CD4-positive, alpha-beta T cell treated with Interleukin-17A for 4 hours (primary cell): Measurements from ENCODE around the gene TLR8.
"Not testable (repeated sequence)": the region's sequence is repeated elsewhere in the genome, so short reads cannot be mapped to it uniquely, and the experiment has no call there.

Source experiments
- DNase-seq: peaks from one replicate; pipeline ENCODE4 v3.0.0-alpha.2; 2020; ENCODE audit warnings: mixed read lengths

Gene TLR8

DNA sequence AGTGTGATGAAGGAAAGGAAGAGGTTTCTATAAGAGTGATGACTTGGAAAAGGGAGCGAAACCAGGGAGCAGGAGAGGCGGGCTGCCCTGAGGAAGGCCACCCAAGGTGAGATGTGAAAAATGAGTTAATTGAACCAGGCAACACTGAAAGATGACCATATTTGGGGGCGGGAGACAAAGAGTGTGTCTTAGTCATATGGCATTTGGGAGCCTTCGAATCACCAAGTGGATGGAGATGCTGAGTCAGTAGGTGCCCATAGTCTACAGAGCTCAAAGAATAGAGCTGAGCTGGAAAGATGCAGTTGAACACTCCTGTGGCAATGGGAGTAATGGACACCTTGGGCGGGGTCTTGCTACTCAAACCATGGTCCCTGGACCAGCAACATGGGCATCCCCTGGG is 8.3 kb upstream of the TLR8 start:
- DNase-seq, result no peak

DNA sequence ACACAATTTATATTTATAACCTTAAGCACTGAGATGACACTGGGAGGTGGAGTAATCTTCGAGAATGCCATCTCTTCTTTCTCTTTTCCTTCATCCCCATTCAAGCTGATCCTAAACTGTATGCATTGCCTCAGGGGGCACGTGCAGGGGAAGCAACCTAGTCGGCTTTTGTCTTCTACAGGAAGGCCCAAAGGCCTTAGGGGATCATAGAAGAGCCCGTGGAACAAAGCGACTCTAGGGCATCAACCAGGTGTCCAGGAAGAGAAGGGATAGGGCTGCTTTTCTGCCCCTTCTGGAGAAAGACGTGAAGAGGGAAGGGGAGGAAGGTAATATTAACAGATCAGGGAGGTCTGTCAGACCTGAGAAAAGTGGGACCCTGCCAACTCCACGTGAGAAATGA is 6.9 kb upstream of the TLR8 start:
- DNase-seq, result no peak

DNA sequence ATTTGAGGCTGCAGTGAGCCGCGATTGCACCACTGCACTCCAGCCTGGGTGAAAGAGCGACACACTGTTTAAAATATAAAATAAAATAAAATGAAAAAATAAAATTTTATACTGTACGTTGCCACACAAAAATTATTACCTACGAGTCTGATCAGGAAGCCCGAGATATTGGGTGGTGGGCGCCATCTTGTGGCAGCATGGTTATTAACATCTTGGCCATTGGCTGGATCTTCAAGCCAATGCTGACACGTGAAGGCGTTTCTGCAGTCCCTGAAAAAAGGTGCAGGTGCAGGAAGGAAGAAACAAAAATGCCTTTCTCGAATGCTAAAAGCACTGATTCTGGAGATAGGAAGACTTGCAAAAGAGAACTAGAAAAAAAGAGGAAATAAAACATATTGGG is 4.9 kb upstream of the TLR8 start:
- DNase-seq, result peak; percentile 79

DNA sequence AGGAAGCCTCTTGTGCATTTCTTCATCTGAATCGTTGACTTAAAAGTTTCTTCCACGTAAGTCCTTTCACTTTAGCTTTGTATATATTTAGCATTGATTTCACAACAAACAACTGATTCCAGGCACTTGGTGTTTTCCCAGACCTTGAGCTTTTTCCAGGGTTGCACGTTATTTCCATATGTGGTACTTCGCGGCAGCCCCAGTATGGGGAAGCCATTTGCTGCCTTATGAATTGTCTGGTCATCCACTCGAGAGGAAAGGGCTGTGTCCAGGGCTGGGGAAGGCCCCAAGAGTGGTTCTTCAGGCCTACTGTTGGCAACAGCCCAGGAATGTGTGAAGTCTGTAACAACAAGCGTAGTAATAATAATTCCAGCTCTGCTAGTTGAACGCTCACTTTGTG is 2.8 kb upstream of the TLR8 start:
- no peak for DNase-seq

DNA sequence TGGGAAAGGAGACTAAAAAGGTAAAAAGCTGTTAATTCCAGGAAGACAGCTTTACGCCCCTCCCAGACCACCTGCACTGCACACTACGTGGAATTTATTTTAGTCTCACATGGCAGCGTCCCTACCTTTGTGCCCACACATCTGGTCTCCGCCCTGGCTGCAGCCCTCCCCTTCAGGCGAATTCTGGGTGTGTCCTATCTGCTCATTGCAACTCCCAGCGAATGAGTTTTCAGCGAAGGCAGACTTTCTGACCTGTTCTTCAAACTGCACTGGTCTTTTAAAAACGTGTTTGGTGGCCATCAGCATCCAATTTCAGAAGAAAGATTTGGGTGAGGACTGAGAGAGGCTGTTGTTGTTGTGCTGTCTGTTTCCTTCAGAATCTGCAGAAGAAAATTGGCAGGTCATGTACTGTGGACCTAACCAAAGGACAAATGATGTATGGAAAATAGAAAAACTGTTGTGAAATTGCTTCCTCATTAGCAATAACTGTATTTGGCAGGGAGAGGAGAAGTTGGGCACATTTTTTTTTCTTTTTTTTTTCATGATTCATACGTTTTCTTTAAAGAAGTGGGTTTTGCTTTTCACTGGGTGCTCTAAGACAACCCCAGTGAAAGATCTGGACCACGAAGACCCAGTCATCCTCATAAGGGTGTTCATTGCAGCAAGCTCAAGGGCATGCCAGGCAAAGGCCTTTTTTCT is 4.2 kb downstream of the TLR8 start:
- DNase-seq, result no peak

DNA sequence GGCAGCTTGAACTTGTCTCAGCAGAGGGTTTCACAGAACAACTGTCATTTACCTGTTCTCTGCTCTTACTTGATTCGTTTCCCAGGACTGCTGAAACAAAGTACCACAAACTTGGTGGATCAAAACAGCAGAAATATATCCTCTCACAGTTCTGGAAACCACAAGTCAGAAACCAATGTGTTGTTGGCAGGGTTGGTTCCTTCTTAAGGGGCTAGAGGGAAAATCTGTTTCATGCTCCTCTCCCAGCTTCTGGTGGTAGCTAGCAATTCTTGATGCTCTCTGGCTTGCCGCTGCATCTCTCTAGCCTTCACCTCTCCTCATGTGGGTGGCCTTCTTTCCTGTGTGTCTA is 4.7 kb downstream of the TLR8 start:
- DNase-seq, result no peak

DNA sequence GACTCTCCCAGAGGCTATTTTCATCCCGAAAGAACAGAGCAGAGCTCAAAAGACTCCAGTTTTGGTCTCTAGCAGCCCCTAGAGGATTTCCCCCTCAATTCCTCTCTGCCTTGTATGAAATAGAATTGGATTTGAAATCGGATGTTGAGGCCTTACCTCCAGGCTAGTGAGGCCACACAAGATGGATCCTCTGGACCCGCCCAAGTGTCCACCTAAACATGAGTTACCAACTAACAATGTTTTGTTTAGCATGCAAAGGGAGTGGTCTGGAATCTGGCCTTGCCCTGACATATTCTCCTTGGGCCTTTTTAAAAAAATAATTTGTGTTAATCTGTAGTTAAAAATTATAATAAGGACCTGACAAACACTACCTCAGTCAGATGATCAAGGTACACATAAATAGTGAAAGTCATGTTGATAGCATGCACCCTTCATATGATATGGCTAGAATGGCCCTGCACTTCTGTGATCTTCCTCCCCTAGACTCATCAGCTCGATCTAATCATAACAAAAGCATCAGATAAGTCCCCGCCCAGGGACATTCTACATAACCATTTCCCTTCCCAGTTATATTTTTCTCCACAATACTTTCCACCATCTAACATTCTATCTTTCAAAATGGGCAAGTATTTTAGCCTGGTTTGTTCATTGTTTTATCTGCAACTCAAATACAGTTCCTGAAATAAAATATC is 6.5 kb downstream of the TLR8 start:
- no peak for DNase-seq

DNA sequence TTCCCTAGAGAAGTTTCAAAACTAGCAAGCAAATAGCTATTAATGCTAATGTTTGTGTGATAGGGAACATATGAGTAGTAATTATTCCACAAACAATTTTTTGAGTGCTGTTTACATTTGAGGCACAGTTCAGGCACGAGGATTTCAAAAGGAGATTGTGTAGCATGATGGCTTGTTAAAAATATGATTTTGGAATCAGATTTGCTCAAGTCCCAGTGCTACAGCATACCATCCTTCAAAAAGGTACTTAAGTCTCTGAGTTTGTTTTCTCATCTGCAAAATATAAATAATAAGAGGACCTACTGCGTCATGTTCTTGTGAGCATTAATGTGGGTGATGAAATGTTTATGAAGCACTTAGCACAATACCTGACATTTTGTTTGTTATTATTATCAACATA is 11.3 kb downstream of the TLR8 start:
- DNase-seq, result no peak

DNA sequence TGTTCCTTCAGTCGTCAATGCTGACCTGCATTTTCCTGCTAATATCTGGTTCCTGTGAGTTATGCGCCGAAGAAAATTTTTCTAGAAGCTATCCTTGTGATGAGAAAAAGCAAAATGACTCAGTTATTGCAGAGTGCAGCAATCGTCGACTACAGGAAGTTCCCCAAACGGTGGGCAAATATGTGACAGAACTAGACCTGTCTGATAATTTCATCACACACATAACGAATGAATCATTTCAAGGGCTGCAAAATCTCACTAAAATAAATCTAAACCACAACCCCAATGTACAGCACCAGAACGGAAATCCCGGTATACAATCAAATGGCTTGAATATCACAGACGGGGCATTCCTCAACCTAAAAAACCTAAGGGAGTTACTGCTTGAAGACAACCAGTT is 12.6 kb downstream of the TLR8 start:
- no peak for DNase-seq

DNA sequence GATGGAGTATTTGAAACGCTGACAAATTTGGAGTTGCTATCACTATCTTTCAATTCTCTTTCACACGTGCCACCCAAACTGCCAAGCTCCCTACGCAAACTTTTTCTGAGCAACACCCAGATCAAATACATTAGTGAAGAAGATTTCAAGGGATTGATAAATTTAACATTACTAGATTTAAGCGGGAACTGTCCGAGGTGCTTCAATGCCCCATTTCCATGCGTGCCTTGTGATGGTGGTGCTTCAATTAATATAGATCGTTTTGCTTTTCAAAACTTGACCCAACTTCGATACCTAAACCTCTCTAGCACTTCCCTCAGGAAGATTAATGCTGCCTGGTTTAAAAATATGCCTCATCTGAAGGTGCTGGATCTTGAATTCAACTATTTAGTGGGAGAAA is 13.2 kb downstream of the TLR8 start:
- no peak for DNase-seq

DNA sequence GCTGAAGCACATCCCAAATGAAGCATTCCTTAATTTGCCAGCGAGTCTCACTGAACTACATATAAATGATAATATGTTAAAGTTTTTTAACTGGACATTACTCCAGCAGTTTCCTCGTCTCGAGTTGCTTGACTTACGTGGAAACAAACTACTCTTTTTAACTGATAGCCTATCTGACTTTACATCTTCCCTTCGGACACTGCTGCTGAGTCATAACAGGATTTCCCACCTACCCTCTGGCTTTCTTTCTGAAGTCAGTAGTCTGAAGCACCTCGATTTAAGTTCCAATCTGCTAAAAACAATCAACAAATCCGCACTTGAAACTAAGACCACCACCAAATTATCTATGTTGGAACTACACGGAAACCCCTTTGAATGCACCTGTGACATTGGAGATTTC is 14.6 kb downstream of the TLR8 start:
- no peak for DNase-seq

DNA sequence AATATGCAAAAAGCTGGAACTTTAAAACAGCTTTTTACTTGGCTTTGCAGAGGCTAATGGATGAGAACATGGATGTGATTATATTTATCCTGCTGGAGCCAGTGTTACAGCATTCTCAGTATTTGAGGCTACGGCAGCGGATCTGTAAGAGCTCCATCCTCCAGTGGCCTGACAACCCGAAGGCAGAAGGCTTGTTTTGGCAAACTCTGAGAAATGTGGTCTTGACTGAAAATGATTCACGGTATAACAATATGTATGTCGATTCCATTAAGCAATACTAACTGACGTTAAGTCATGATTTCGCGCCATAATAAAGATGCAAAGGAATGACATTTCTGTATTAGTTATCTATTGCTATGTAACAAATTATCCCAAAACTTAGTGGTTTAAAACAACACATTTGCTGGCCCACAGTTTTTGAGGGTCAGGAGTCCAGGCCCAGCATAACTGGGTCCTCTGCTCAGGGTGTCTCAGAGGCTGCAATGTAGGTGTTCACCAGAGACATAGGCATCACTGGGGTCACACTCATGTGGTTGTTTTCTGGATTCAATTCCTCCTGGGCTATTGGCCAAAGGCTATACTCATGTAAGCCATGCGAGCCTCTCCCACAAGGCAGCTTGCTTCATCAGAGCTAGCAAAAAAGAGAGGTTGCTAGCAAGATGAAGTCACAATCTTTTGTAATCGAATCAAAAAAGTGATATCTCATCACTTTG is 15.6 kb downstream of the TLR8 start:
- DNase-seq, result no peak

DNA sequence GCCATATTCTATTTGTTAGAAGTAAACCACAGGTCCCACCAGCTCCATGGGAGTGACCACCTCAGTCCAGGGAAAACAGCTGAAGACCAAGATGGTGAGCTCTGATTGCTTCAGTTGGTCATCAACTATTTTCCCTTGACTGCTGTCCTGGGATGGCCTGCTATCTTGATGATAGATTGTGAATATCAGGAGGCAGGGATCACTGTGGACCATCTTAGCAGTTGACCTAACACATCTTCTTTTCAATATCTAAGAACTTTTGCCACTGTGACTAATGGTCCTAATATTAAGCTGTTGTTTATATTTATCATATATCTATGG is 16.1 kb downstream of the TLR8 start:
- no peak for DNase-seq

DNA sequence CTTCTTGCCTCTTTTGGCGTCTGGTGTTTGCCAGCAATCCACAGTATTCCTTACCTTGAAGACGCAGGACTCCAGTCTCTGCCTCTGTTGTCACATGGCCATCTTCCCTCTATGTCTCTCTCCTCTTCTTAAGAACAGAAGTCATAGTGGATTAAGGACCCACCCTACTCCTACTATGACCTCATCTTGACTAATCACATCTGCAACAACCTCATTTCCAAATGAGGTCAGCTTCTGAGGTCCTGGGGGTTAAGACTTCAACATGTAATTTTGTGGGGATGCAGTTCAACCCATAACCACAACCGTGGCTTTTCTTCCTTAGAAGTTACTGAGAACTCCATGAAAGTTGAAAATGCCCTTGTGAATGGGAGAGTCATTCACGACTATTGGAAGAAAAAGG is 23.3 kb downstream of the TLR8 start:
- no peak for DNase-seq

DNA sequence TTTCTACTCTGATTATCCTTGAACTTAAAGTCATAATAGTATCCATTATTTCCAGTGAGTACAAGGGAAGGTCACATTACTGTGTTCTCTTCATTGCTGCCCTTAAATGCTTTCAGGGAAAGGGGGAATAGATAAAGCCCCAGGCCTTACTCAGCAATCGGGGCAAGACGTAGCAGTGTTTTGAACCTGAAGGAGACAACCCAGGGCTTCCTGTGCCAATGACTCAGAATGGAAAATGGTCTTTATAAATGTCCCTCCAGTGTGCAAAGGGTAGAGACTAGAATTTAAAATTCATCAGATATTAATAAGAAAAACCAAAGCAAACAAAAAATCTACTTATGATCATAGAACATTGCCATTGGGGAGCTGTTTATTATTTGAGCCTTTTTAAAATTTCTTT is 23.7 kb downstream of the TLR8 start:
- no peak for DNase-seq

DNA sequence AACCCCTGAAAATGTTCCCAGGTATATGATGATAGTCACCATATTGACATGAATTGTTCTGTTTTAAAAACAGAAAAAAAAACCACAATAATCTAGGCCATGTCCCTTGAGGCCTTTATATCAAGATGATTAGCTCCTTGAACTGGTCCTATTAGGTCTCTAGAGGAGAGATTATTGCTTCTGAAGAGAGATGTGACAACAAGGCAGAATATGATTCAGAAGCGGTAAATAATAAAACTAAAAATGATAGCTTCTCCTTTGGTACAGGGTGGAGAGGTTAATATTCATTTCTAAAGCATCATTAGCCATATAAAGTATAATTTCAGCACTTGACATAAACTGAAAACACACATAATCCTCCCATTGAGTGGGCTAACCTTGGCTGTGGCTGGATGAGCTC is 25.8 kb downstream of the TLR8 start:
- no peak for DNase-seq

DNA sequence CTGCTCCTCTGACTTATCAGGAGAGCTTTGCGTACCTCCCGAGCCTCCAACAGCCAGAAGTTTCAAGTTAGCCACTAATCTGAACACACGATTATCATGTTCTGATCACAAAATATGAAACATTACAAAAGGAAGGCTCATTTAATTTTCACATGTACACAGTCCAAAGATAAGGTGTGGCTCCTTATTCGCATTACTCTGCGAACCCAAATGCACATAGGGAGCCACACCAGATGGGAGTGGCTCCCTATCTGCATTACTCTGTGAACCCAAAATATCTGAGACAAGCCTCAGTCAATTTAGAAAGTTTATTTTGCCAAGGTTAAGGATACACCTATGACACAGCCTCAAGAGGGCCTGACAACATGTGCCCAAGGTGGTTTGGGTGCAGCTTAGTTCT is 28.4 kb downstream of the TLR8 start:
- no peak for DNase-seq

DNA sequence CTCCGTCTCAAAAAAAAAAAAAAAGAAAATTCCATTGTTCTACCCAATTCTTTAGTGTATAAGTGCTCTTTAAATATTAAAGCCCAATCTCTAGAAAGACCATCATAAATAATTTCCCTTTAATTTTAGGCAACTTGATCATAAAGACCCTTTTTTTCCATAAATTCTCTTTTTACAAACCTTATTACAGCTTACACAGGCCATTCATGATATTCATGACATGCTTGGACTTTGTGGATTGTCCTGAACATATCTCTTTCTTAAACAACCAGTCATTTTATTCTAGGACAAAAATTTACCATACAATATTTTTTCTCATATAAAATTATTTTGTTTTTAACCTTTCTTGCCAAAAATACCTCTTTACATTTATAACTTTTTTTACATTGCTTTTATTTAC is 30.5 kb downstream of the TLR8 start:
- no peak for DNase-seq

DNA sequence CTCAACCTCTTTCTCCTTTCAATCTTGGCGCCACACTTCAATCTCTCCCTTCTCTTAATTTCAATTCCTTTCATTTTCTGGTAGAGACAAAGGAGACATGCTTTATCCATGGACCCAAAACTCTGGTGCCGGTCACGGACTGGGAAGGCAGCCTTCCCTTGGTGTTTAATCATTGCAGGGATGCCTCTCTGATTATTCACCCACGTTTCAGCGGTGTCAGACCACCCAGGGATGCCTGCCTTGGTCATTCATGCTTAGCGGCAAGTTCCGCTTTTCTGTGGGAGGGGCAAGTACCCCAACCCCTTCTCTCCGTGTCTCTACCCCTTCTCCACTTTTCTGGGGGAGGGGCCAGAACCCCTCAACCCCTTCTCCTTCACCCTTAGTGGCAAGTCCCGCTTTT is 34.1 kb downstream of the TLR8 start:
- DNase-seq, result not testable (repeated sequence)

DNA sequence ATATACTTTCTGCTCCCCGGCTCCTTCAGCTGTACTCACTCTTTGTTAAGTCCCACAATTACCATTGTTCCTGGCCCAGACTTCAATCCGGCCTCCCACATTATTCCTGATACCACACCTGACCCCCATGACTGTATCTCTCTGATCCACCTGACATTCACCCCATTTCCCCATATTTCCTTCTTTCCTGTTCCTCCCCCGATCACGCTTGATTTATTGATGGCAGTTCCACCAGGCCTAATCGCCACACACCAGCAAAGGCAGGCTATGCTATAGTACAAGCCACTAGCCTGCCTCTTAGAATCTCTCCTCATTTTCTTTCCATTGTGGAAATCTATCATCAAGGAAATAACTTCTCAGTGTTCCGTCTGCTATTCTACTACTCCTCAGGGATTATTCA is 37.2 kb downstream of the TLR8 start:
- not testable (repeated sequence) for DNase-seq

DNA sequence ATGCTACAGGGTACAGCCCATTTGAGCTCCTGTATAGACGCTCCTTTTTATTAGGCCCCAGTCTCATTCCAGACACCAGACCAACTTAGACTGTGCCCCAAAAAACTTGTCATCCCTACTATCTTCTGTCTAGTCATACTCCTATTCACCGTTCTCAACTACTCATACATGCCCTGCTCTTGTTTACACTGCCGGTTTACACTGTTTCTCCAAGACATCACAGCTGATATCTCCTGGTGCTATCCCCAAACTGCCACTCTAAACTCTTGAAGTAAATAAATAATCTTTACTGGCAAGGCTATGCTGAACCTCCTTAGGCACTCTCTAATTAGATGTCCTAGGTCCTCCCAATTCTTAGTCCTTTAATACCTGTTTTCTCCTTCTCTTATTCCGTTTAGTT is 38.0 kb downstream of the TLR8 start:
- DNase-seq, result not testable (repeated sequence)

DNA sequence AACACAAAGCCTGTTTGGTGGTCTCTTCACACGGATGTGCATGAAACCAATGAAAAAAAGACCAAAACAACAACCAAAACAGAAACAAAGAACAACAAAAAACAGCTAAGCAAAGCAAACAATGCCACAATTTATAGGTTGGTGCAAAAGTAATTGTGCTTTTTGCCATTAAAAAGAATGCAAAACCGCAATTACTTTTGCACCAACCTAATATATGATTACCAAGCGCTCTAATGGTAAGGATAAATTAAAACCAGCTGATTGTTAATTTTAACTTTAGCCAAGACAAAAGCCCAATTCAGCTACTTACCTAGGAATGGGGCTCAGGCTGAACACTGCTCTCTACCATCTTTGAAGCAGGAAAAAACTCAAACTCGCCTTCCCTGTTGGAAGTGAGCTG is 39.1 kb downstream of the TLR8 start:
- no peak for DNase-seq

DNA sequence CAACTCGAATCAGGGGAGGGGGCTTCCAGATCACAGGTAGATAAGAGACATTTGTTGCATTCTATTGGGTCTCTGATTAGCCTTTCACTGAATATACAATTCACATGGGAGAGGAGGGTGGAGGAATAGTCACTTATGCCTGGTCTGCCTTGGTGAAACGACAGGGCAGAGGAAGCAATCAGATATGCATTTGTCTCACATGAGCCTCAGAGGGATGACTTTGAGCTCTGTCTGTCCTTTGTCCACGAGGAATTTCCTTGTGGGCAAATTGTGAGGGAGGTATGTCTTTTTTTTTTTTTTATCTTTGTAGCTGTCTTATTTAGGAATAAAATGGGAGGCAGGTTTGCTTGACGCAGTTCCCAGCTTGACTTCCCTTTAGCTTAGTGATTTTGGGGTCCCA is 40.0 kb downstream of the TLR8 start:
- no peak for DNase-seq

DNA sequence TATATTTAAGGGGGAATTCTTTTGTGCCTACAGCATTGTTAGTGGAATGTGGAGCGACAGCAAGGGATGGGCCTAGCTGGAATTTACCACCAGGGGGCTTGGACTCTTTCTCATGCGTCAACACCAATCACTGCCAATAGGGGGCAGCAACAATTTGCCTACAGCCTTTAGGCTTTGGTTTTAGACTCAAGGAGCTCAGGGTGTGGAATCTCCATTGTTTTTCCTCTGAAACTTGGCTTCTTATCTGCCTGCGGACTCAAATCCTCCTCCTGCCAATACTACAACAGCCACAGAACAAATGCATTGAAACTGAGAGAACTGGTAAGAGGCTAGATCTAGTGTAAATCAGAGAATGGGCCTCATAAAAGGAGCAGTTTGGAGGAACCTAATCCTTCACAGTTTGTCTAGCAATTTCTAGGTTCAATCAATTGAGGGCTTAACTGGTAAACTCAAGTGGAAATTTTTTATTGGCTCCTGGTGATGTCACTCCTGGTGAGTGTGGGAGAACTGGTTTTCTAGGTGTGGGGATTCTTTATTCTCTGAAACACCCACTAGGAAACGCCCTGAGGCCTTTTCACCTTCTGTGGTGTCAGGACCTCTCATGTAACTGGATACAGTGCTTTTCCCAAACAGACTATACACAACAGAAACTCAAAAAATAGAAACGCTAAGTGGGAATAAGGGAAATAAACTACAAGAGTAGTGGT is 40.6 kb downstream of the TLR8 start:
- DNase-seq, result peak; percentile 86
